Activated gamma-delta T cell (primary cell): Measurements from ENCODE around the gene PITPNM3.
"Not testable (repeated sequence)": the region's sequence is repeated elsewhere in the genome, so short reads cannot be mapped to it uniquely, and the experiment has no call there.

Experiments
- DNase-seq: peaks from one replicate; lab custom pipeline; 2025; lab: John Stamatoyannopoulos, UW

The PITPNM3 gene

DNA sequence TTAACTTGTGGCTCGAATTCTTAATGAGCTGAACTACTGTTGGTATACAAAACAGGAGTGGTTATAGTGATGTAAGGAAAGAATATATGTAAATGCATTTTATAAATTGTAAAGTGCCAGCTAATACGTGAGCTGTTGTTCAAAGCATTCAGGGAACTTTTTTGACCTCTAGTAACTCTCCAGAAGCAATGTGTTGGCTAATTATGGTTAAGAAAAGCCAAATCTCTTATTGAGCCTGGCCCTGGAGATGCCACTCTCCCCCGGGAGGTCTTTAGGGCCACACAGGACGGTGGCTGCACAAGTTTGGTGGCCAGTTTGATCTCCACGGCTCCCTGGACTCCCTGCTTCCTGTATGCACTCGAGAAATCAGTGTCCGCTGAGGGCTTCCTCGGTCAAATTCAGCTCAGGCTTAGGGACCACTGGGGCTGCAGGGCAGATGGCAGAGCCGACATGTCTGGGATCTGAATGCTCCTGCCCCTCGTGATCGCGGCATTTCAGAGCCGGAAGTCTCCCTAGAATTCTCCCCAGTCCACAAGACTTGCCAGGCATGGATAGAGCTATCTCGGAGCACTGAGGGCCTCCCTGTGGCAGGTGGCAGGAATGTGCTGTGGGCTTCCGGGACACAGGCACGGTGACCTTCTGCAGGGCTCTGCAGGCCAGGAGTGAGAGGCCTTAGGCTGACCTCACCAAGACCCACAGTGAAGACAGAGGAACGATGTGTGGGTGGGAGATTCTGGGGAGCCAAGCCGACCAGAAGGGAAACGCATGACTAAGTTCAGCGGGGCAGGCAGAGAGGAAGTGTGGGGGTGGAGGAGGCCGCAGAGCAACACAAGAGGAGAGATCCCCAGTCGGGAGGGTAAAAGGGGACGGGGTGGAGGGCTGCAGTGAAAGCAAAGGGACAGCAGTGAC is 18.6 kb upstream of the PITPNM3 start:
- no peak for DNase-seq

DNA sequence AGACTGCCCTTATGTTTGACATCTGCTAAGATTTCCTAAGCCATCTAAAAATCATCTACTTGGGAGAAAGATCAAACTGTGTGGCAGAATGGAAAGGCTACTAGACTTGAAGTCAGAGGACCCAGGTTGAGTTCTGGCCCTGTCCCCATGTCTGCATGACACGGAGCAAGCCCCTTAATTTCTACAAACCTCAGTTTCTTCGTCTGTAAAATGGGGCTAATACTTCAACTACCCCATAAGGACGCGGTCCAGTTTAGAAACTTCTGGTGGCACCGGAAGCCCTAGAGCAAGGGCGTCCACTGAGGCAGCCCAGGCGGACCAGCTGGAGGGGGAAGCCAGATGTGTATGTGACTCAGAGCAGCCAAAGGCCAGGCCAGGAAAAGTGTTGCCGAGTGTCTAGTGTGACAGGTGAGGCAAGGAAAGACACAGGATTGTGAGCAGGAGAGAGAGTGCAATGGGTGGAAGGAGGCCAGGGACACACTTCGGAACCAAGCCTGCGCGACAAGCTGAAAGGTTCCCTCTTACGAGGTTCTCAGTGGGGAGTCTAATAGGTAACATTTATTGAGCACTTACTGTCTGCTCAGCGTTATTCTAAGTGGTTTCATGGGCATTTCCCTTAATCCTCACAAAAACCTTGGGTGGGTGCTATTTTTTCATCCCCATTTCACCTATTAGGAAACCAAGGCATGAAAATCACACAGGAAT is 17.8 kb upstream of the PITPNM3 start:
- DNase-seq, result no peak

- not testable (repeated sequence) for DNase-seq
Measured at GRCh38 chr17:6573495-6573894, 17.1 kb upstream of the PITPNM3 start.

GRCh38 chr17:6572972-6573370 is 16.6 kb upstream of the PITPNM3 start:
- no peak for DNase-seq

- DNase-seq, result no peak
Measured at GRCh38 chr17:6571452-6571781, 15.1 kb upstream of the PITPNM3 start.

- no peak for DNase-seq
Measured at GRCh38 chr17:6570731-6571451, 14.5 kb upstream of the PITPNM3 start.

DNA sequence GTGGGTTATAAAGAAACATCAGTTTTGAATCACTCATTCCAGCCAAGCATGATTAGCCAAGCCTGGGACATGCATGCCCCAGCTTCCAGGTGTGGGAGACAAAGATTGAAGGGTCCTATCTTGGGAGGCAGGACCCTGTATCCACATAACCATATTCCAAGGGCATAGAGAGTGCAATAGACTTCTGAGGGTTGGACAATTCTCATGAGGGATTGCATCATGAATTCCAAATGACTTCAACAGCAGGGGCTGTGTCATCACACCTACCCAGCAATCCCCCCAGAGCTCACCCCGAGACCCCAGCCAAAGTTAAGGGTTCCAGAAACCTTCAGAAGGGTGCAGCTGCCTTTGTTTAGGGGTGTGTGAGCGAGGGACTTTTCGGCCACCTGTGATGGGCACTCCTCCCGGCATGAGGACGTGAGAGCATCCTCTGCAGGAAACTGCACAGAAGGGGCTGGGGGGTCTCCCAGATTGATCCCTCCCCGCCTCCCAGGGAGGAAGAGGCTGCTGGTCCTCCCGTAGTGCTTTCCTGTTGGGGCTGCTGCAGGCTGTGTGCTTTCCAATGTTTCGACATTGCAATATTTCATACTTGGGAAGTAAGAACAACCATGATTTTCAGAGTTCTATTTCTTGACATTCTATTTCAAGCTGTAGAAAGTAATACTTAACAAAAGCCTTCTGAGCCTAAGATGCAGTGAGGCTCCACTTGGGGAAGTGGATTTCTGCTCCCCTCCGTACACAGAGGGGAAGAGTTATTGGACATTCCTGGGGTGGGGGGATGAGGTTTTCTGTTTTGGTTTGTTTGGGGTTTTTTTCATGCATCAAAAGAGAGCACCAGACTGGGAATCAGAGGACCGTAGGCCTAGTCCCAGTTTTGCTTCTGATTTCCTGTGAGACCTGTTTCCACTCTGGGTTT is 13.3 kb upstream of the PITPNM3 start:
- DNase-seq, result no peak

DNA sequence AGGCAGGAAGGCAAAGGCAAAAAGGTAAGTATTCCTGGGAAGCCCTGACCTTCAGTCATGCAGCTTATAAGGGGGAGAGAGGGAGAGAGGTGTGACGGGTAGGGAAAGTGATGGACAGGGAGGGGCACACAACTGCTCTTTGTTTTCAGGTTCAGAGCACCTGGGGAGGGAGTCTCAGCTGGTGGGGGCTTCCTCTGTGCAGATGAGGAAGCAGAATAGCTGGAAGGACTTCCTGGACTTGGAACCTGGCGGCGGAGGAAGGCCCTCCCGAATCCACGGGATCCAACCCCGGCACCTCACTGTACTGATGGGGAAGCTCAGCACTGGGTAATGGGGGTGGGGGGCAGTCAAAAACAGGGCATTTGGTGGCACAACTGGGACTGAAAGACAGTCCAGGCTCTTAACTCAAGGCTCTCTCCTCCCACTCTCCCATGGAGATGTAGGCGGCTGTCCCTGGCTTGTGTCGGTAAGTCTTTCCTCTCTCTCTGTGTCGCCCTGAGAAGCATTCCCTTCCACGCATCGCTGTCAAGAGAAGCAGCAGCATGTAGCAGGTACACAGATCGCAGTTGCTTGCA is 11.9 kb upstream of the PITPNM3 start:
- DNase-seq, result no peak

DNA sequence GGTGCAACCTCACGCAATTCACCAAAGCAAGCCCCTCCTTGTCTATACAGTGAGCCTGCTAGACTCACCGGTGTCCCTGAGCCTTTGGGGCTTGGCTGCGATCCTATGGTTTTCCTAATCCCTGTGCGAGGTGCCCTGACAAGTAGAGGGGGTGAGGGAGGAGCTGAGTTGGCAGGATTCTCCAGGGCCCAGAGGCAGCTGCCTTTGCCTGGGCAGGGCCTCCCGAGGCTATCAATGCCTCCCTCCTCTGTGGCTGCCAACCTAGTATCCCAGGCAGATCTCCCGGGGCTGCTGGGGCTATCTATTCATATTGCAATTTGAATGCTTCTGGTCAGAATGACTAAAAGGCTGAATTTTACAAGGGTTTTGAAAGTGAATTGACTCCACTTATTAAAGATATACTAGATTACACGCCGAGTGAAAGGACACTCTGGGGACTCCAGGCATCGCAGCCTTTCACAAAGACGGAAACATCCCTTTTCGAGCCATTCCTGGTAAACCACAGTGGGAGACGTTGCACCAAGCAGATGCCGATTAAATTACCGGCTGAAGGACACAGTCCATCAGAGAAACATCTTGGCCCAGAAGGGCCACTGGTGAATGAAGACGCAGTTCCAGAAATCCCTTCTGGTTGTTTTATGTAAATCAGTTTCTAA is 11.3 kb upstream of the PITPNM3 start:
- no peak for DNase-seq

GRCh38 chr17:6561446-6561845 is 5.1 kb upstream of the PITPNM3 start:
- DNase-seq, result no peak

DNA sequence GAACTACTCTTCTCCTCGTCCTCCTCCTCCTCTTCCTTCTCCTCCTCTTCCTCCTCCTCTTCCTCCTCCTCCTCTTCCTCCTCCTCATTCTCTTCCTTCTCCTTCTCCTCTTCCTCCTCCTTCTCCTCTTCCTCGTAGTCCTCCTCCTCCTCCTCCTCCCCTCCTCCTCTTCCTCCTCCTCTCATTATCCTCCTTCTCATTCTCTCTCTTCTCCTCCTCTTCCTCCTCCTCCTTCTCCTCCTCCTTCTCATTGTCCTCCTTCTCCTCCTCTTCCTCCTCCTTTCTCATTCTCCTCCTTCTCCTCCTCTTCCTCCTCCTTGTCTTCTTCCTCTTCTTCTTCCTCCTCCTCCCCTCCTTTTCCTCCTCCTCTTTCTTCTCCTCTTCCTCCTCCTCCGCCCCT is 4.1 kb upstream of the PITPNM3 start:
- no peak for DNase-seq

GRCh38 chr17:6559753-6560215 is 3.4 kb upstream of the PITPNM3 start:
- no peak for DNase-seq

GRCh38 chr17:6558932-6559752 is 2.8 kb upstream of the PITPNM3 start:
- DNase-seq, result no peak

- no peak for DNase-seq
Measured at GRCh38 chr17:6558276-6558675, 1.9 kb upstream of the PITPNM3 start.

DNA sequence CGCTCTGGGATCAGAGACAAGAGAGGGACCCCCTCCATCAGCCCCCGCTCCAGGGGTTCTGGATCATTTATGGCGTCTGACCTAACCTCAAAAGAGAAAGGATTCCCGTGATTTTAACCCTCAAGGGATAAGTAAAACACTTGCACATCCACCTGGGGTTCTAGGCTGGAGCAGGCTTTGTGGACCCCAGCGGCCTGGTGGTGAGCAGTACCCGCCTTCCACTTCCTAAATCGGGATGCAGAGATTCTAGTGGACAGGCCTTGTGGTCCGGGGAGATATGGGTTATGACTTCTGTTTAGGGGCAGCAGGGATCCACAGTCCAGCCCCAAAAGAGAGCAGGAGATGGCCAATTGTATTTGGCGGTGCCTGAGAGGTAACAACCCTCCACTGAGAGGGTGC is 684 bp upstream of the PITPNM3 start:
- DNase-seq, result no peak

- DNase-seq, result no peak
Measured at GRCh38 chr17:6555331-6556120, 829 bp downstream of the PITPNM3 start.

GRCh38 chr17:6554871-6555330 is 1.5 kb downstream of the PITPNM3 start:
- no peak for DNase-seq

DNA sequence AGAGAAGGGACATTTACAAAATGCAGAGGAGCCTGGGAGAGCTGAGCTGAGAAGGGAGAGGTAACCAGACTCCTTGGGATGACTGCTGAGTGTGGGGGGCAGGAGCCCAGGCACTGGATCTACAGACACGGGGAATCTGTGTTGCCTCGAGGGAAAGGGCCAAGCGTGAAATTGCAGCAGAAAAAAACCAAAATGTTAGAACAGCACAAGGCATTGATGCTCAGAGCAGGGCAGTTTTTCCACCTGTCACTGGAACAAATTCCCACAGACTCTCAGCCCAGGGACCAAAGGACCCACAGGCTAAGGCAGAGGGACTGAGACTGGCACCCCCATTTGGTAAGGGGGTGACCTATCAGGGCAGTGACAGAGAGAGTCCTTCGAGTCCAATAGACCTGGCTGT is 2.0 kb downstream of the PITPNM3 start:
- DNase-seq, result no peak
